Psoas muscle (tissue), 8 donors: Measurements from ENCODE around the gene CLDN14. TPM values are rescaled to one million over a fixed set of nuclear protein-coding genes. Genes with fewer than 3 reads are reported as not detected.

Experiments used
- ATAC-seq, 4 donors: fragments of 200-7000 bp; cut with Tn5 transposase; one replicate each; pipeline ENCODE4 v1.9.1; 2020; ENCODE audit warnings: moderate library complexity in 3 of 4, mild to moderate bottlenecking in 2 of 4
- DNase-seq, 2 donors: peaks; one replicate each; pipeline ENCODE4 v3.0.0-alpha.2; 2020
- H3K27ac ChIP-seq: fragments of 200-600 bp; one replicate; pipeline ENCODE4 v1.8.0; 2022
- H3K27me3 ChIP-seq, 3 donors: fragments of 200-600 bp in 1 of 3; one replicate each; pipeline versions ENCODE4 v1.6.1 to v1.8.0; 2013 to 2022; ENCODE audit warnings: low read length in 2 of 3, mild to moderate bottlenecking in 2 of 3, moderate library complexity in 1 of 3; ENCODE audit not compliant: insufficient read depth in 3 of 3
- H3K36me3 ChIP-seq, 2 donors: fragments of 200-600 bp in 1 of 2; one replicate each; pipeline versions ENCODE4 v1.6.1 to v1.8.0; 2013 to 2022; ENCODE audit warnings: low read depth in 1 of 2, mild to moderate bottlenecking in 1 of 2, moderate library complexity in 1 of 2; ENCODE audit not compliant: insufficient read depth in 1 of 2
- H3K4me1 ChIP-seq: fragments of 200-600 bp; one replicate; pipeline ENCODE4 v1.8.0; 2022
- H3K4me3 ChIP-seq: fragments of 200-600 bp; one replicate; pipeline ENCODE4 v1.8.0; 2022; ENCODE audit warnings: mild to moderate bottlenecking
- H3K9me3 ChIP-seq: fragments of 200-600 bp; one replicate; pipeline ENCODE4 v1.8.0; 2022
- CTCF ChIP-seq: fragments of 200-600 bp; IDR thresholded peaks from one replicate; pipeline ENCODE4 v1.8.0; 2022; ENCODE audit warnings: antibody characterized with exemption
- WGBS, 3 donors: extraction: QIAGEN DNeasy Blood & Tissue Kit; methylation state at CpG; one replicate each; pipeline versions ENCODE4 v1.1.6 to v1.1.7; 2013; 5-methylcytosine and 5-hydroxymethylcytosine counted together
- intact Hi-C, 2 donors: fragments of 100-400 bp; cut with DNase I; formaldehyde crosslinking; loops; one replicate each; pipeline versions ENCODE4 v1.11.0 to v1.14.2; 2022
- polyA plus RNA-seq, 3 donors: library from polyadenylated mRNA; stranded (reverse); fragments of 200-250 nt; gene quantifications; one replicate each; pipeline ENCODE4 v1.2.3, GENCODE V29; 2013
- total RNA-seq, 4 donors: library from RNA; stranded (reverse); fragmentation: NEBNext Ultra II Directional in 2 of 4; extraction: Animal tissue kit (Norgen Biotek cat#: 25700) in 2 of 4; gene quantifications; one replicate each; pipeline versions ENCODE4 v1.2.1 to v1.2.4, GENCODE V29; 2021 to 2023
- donor health status: healthy with polysubstance abuse.
- donor health status: DM: no; HTN: no; CAD: no; lungs with moderate emphysema.
- donor health status: Bipolar disorder and iron deficiency.
- donor health status: healthy.
- donor health status: DM: yes; HTN: yes; CAD: no.
- donor health status: DM: no; HTN: no; CAD: no.
- donor health status: DM: no; HTN: no; CAD: no.
- donor health status: DM: yes; HTN: yes; CAD: no.

Gene CLDN14
- total and polyA plus RNA-seq, 7 donors: 0.04 to 0.31 (median 0.07) TPM; not detected in 4

GRCh38 chr21:36482181-36482580 is 2.3 kb upstream of the CLDN14 start:
- no peak overlapping the region for H3K27ac ChIP-seq
- H3K4me1 ChIP-seq: peaks cover 3% of the 10 kb centered on the region
- no peak overlapping the region for H3K4me3 ChIP-seq
- H3K36me3 ChIP-seq: no peaks in the 10 kb centered on the region
- ATAC-seq: no peak
- no peaks in the 10 kb centered on the region for H3K27me3 ChIP-seq
- H3K9me3 ChIP-seq: no peaks in the 10 kb centered on the region
- WGBS, 3 donors: 69 to 73% (median 72%) methylated on average over 4 of the region's 4 CpGs
- intact Hi-C loops: no loop called here
- no peak for TF ChIP-seq CTCF
- DNase-seq: no peak

DNA sequence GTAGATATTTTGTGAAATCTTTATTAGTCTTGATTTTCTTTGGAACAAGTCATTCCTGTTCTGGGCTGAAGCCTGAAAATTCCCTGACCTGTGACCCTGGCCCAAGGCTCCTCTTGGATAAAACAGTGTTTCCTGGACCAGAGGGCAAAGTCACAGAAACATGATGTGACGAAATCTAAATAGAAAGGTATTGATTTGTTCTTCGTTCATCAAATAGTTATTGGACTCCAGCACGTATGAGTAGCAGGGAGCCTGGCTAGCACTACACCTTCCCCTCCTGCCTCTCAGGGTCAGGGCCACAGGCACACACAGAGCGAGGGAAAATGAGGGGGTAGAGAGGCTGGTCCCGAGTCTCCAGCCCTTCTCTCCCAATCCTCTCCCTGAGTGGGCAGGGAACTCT is 1.7 kb upstream of the CLDN14 start:
- intact Hi-C loops: no loop called here
- H3K4me1 ChIP-seq: peaks cover 3% of the 10 kb centered on the region
- WGBS, 3 donors: 88 to 98% (median 92%) methylated on average over 5 of the region's 5 CpGs
- ATAC-seq: no peak
- H3K4me3 ChIP-seq: no peak overlapping the region
- H3K27ac ChIP-seq: no peak overlapping the region
- no peaks in the 10 kb centered on the region for H3K36me3 ChIP-seq
- DNase-seq: no peak
- no peak for TF ChIP-seq CTCF
- H3K9me3 ChIP-seq: no peaks in the 10 kb centered on the region
- H3K27me3 ChIP-seq: no peaks in the 10 kb centered on the region

GRCh38 chr21:36480618-36481017 is 696 bp upstream of the CLDN14 start:
- 89 to 91% (median 91%) methylated on average over 12 of the region's 12 CpGs for WGBS, 3 donors
- ATAC-seq (no peak), DNase-seq (no peak)
- no peak overlapping the region for H3K27ac ChIP-seq
- intact Hi-C loops: no loop called here
- H3K27me3 ChIP-seq: no peaks in the 10 kb centered on the region
- H3K4me3 ChIP-seq: no peak overlapping the region
- H3K4me1 ChIP-seq: peaks cover 3% of the 10 kb centered on the region
- H3K36me3 ChIP-seq: no peaks in the 10 kb centered on the region
- no peaks in the 10 kb centered on the region for H3K9me3 ChIP-seq
- no peak for TF ChIP-seq CTCF

DNA sequence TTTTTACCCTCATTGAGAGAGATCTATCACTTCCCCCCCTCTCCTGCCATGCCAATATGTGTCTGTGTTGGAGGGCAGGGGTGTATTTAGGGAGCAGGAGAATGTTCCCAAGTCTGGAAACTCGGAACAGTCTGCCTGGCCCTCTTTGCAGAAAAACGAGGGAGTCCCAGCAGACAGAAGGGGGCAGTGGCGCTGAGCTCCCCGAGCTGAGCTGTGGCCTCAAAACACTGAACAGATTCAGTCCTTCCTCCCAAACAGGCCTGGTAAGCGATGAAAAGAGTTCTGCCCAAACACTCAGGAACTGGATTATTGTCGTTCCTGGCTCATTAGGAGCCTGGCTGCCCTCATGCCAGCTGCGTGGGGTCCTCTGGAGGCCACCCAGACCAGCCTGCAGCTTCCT is 981 bp downstream of the CLDN14 start:
- WGBS, 3 donors: 29 to 33% (median 30%) methylated on average over 7 of the region's 7 CpGs
- Histone ChIP-seq H3K4me1 (peaks cover 3% of the 10 kb centered on the region), H3K27ac (no peak overlapping the region), H3K9me3 (no peaks in the 10 kb centered on the region), H3K36me3 (no peaks in the 10 kb centered on the region), H3K4me3 (no peak overlapping the region), H3K27me3 (no peaks in the 10 kb centered on the region)
- ATAC-seq (peak in 1 of 4 donors; percentile 18), DNase-seq (no peak)
- intact Hi-C loops: no loop called here
- no peak for TF ChIP-seq CTCF

GRCh38 chr21:36478207-36478701 is 1.7 kb downstream of the CLDN14 start:
- peak in 3 of 4 donors; percentile 17 to 58 (median 40) for ATAC-seq
- intact Hi-C loops: no loop called here

More at GRCh38 chr21:36478207-36478701, 1.7 kb downstream of the CLDN14 start:
- Histone ChIP-seq H3K4me3 (no peak overlapping the region), H3K36me3 (no peaks in the 10 kb centered on the region), H3K27ac (no peak overlapping the region), H3K27me3 (no peaks in the 10 kb centered on the region), H3K4me1 (peaks cover 3% of the 10 kb centered on the region), H3K9me3 (no peaks in the 10 kb centered on the region)
- no peak for DNase-seq
- TF ChIP-seq CTCF: no peak
- WGBS, 3 donors: 78 to 84% (median 82%) methylated on average over 6 of the region's 6 CpGs
